ENCODE data around the gene LMBR1L. TPM values are rescaled to one million over a fixed set of nuclear protein-coding genes. Genes with fewer than 3 reads are reported as not detected.
"Not testable (repeated sequence)": the region's sequence is repeated elsewhere in the genome, so short reads cannot be mapped to it uniquely, and the experiment has no call there.

The LMBR1L gene
- total RNA-seq, 3 donors from 2014 or later (not counting 1 experiment from before 2014, with no cell fraction given), result 262 to 294 (median 271) TPM

GRCh38 chr12:49130151-49131050 is 19.8 kb upstream of the LMBR1L start:
- Histone ChIP-seq H3K4me1 (ENCODE audit: control insufficient read depth, insufficient read depth, low read length) (peaks cover 15% of the 10 kb centered on the region), H3K27me3 (ENCODE audit: control insufficient read depth, insufficient read depth, low read length) (no peaks in the 10 kb centered on the region), H3K27ac (ENCODE audit: low read length) (peak overlapping the region; percentile 86), H3K9me3 (ENCODE audit: control insufficient read depth, insufficient read depth, low read length) (no peaks in the 10 kb centered on the region), H3K4me3 (ENCODE audit: low read length) (peak overlapping the region; percentile 81), H3K36me3 (ENCODE audit: control insufficient read depth, insufficient read depth, low read length) (peaks cover 26% of the 10 kb centered on the region)
- under 1% methylated on average over 66 of the region's 66 CpGs for WGBS (ENCODE audit: insufficient coverage)
- peak overlapping the region; percentile 95 to 97 for H3K27ac Mint-ChIP-seq
- DNase-seq (peak; percentile 90 to 98), ATAC-seq (peak; percentile 72 to 90 (median 77))
- peak overlapping the region; percentile 96 for H3K4me3 Mint-ChIP-seq
- intact Hi-C loops (cut with micrococcal nuclease), result loop anchor here (1.0 to 2.0 kb wide), 6 partner anchors 20 to 112 kb away; partner anchors contain the start of genes LMBR1L, PRKAG1 and TUBA1A
- no peaks in the 10 kb centered on the region for H3K27me3 Mint-ChIP-seq (ENCODE audit: low read depth in 2 of 2)
- no peaks in the 10 kb centered on the region for H3K9me3 Mint-ChIP-seq
- peak; percentile 93 for TF ChIP-seq CTCF (IDR thresholded peaks at IDR 0.05)
- peaks cover 34 to 37% of the 10 kb centered on the region in 2 donors for H3K4me1 Mint-ChIP-seq
- H3K36me3 Mint-ChIP-seq, result peaks cover 6% of the 10 kb centered on the region

GRCh38 chr12:49129332-49130150 is 18.9 kb upstream of the LMBR1L start:
- H3K4me1 Mint-ChIP-seq, result peaks cover 34 to 37% of the 10 kb centered on the region in 2 donors

GRCh38 chr12:49127971-49128370 is 17.3 kb upstream of the LMBR1L start:
- intact Hi-C loops (cut with micrococcal nuclease); H3K4me3 Mint-ChIP-seq; H3K36me3 Mint-ChIP-seq; H3K27ac ChIP-seq (ENCODE audit: low read length); H3K9me3 Mint-ChIP-seq; H3K27me3 Mint-ChIP-seq (ENCODE audit: low read depth in 2 of 2); H3K4me3 ChIP-seq (ENCODE audit: low read length); ATAC-seq; H3K9me3 ChIP-seq (ENCODE audit: control insufficient read depth, insufficient read depth, low read length); H3K27me3 ChIP-seq (ENCODE audit: control insufficient read depth, insufficient read depth, low read length); DNase-seq: not testable (repeated sequence)
- peak overlapping the region; percentile 64 to 73 for H3K27ac Mint-ChIP-seq
- 100% methylated on average over 1 of the region's 8 CpGs for WGBS (ENCODE audit: insufficient coverage)
- Histone ChIP-seq H3K36me3 (ENCODE audit: control insufficient read depth, insufficient read depth, low read length) (peaks cover 26% of the 10 kb centered on the region), H3K4me1 (ENCODE audit: control insufficient read depth, insufficient read depth, low read length) (peaks cover 15% of the 10 kb centered on the region)
- H3K4me1 Mint-ChIP-seq, result peaks cover 34 to 37% of the 10 kb centered on the region in 2 donors

More at GRCh38 chr12:49129332-49130150, 18.9 kb upstream of the LMBR1L start:
- H3K27me3 Mint-ChIP-seq (ENCODE audit: low read depth in 2 of 2), result no peaks in the 10 kb centered on the region
- no peaks in the 10 kb centered on the region for H3K27me3 ChIP-seq (ENCODE audit: control insufficient read depth, insufficient read depth, low read length)
- no peaks in the 10 kb centered on the region for H3K9me3 Mint-ChIP-seq
- H3K36me3 Mint-ChIP-seq, result peaks cover 6% of the 10 kb centered on the region
- DNase-seq (peak in 1 of 2 donors; percentile 13), ATAC-seq (no peak)
- intact Hi-C loops (cut with micrococcal nuclease), result loop anchor here (1.0 to 2.0 kb wide), 6 partner anchors 19 to 111 kb away; partner anchors contain the start of genes LMBR1L, PRKAG1 and TUBA1A
- peak overlapping the region; percentile 96 for H3K4me3 Mint-ChIP-seq
- H3K27ac Mint-ChIP-seq, result peak overlapping the region; percentile 95 to 97
- no peaks in the 10 kb centered on the region for H3K9me3 ChIP-seq (ENCODE audit: control insufficient read depth, insufficient read depth, low read length)
- peaks cover 26% of the 10 kb centered on the region for H3K36me3 ChIP-seq (ENCODE audit: control insufficient read depth, insufficient read depth, low read length)
- peak overlapping the region; percentile 81 for H3K4me3 ChIP-seq (ENCODE audit: low read length)
- H3K27ac ChIP-seq (ENCODE audit: low read length), result peak overlapping the region; percentile 86
- no peak for TF ChIP-seq CTCF (IDR thresholded peaks at IDR 0.05)
- WGBS (ENCODE audit: insufficient coverage), result 52% methylated on average over 15 of the region's 18 CpGs
- H3K4me1 ChIP-seq (ENCODE audit: control insufficient read depth, insufficient read depth, low read length), result peaks cover 15% of the 10 kb centered on the region

Measured in natural killer cell (primary cell).